Cardiac fibroblast (primary cell): ENCODE data around the gene KLHDC4.

Experiments used
- DNase-seq, 2 donors: peaks; one replicate each; pipeline versions ENCODE4 v3.0.0 to v3.0.0-alpha.2; 2010; ENCODE audit warnings: low read depth in 2 of 2
- H3K4me3 ChIP-seq, 2 donors: replicated peaks in 1 of 2; 1 replicate in 1 of 2; 2 replicates in 1 of 2; pipeline ENCODE4 v1.5.1; 2011; ENCODE audit warnings: low read depth in 2 of 2, low read length in 2 of 2, mild to moderate bottlenecking in 2 of 2, moderate library complexity in 1 of 2
- CTCF ChIP-seq: IDR thresholded peaks from one replicate; pipeline ENCODE4 v1.5.1; 2011; ENCODE audit warnings: low read depth, mild to moderate bottlenecking, low read length, inconsistent platforms

KLHDC4 gene

GRCh38 chr16:87687126-87687910 is 78.5 kb downstream of the KLHDC4 start:
- peak in 1 of 2 donors; percentile 8 for DNase-seq
- no peak for TF ChIP-seq CTCF
- H3K4me3 ChIP-seq: no peak overlapping the region

GRCh38 chr16:87686697-87687096 is 79.1 kb downstream of the KLHDC4 start:
- DNase-seq: no peak
- no peak for TF ChIP-seq CTCF
- no peak overlapping the region for H3K4me3 ChIP-seq

GRCh38 chr16:87685766-87686165 is 80.0 kb downstream of the KLHDC4 start:
- TF ChIP-seq CTCF: no peak
- no peak for DNase-seq
- H3K4me3 ChIP-seq: no peak overlapping the region

- no peak overlapping the region for H3K4me3 ChIP-seq
- no peak for TF ChIP-seq CTCF
- no peak for DNase-seq
These were observed 80.4 kb downstream of the KLHDC4 start for GRCh38 chr16:87685405-87685755.

GRCh38 chr16:87684711-87685404 is 80.9 kb downstream of the KLHDC4 start:
- TF ChIP-seq CTCF: no peak
- H3K4me3 ChIP-seq: no peak overlapping the region
- no peak for DNase-seq

- H3K4me3 ChIP-seq: no peak overlapping the region
- TF ChIP-seq CTCF: no peak
- no peak for DNase-seq
These were observed 81.6 kb downstream of the KLHDC4 start for GRCh38 chr16:87684106-87684677.
